ENCODE data around the gene TM9SF1.

The TM9SF1 gene

GRCh38 chr14:24196071-24197055 lies 1.1 kb upstream of the TM9SF1 start:
- no peak for DNase-seq (ENCODE audit: low read depth)

GRCh38 chr14:24194873-24195185 lies 412 bp downstream of the TM9SF1 start:
- no peak for DNase-seq (ENCODE audit: low read depth)

- DNase-seq (ENCODE audit: low read depth): no peak
Observed at GRCh38 chr14:24194186-24194872, 912 bp downstream of the TM9SF1 start.

- DNase-seq (ENCODE audit: low read depth): no peak
Observed at GRCh38 chr14:24192933-24193332, 2.3 kb downstream of the TM9SF1 start.

GRCh38 chr14:24190416-24190815 lies 4.8 kb downstream of the TM9SF1 start:
- no peak for DNase-seq (ENCODE audit: low read depth)

GRCh38 chr14:24189460-24189859 lies 5.8 kb downstream of the TM9SF1 start:
- no peak for DNase-seq (ENCODE audit: low read depth)

- DNase-seq (ENCODE audit: low read depth): no peak
Observed at GRCh38 chr14:24189059-24189375, 6.2 kb downstream of the TM9SF1 start.

- DNase-seq (ENCODE audit: low read depth): peak; percentile 91
Observed at GRCh38 chr14:24188251-24189058, 6.8 kb downstream of the TM9SF1 start, which contains the start of gene IPO4. IPO4 (minus strand) TSS chr14:24188816; CDS start chr14:24188787, 29 bp downstream.

GRCh38 chr14:24187539-24187915 lies 7.7 kb downstream of the TM9SF1 start:
- DNase-seq (ENCODE audit: low read depth): no peak

- DNase-seq (ENCODE audit: low read depth): no peak
Observed at GRCh38 chr14:24186831-24187538, 8.3 kb downstream of the TM9SF1 start.

- no peak for DNase-seq (ENCODE audit: low read depth)
Observed at GRCh38 chr14:24185741-24186140, 9.5 kb downstream of the TM9SF1 start.

GRCh38 chr14:24185026-24185425 lies 10.2 kb downstream of the TM9SF1 start:
- no peak for DNase-seq (ENCODE audit: low read depth)

- DNase-seq (ENCODE audit: low read depth): no peak
Observed at GRCh38 chr14:24184104-24184970, 10.9 kb downstream of the TM9SF1 start.

- DNase-seq (ENCODE audit: low read depth): no peak
Observed at GRCh38 chr14:24183014-24183481, 12.2 kb downstream of the TM9SF1 start.

GRCh38 chr14:24182110-24182882 lies 12.9 kb downstream of the TM9SF1 start:
- DNase-seq (ENCODE audit: low read depth): no peak

GRCh38 chr14:24181371-24182077 lies 13.7 kb downstream of the TM9SF1 start:
- DNase-seq (ENCODE audit: low read depth): no peak

GRCh38 chr14:24179961-24180796 lies 15.1 kb downstream of the TM9SF1 start:
- no peak for DNase-seq (ENCODE audit: low read depth)

GRCh38 chr14:24179294-24179960 lies 15.8 kb downstream of the TM9SF1 start:
- DNase-seq (ENCODE audit: low read depth): no peak
